ENCODE data around the gene SNU13.

The SNU13 gene

GRCh38 chr22:41683052-41683451 lies 5.6 kb downstream of the SNU13 start:
- Histone ChIP-seq H3K36me3 (ENCODE audit: control insufficient read depth in 4 of 4, insufficient read depth in 4 of 4, low read length in 3 of 4) (peaks cover 7 to 31% (median 24%) of the 10 kb centered on the region in 4 experiments), H3K4me3 (ENCODE audit: control insufficient read depth in 1 of 7, extremely low read depth in 1 of 7, insufficient read depth in 4 of 7, low read depth in 2 of 7, low read length in 6 of 7) (peak overlapping the region in 4 of 7 experiments; percentile 75 to 93 (median 82)), H3K27ac (ENCODE audit: insufficient read depth in 1 of 2, low read depth in 1 of 2, low read length in 2 of 2, poor library complexity in 1 of 2, severe bottlenecking in 2 of 2) (peak overlapping the region; percentile 80 to 91), H3K27me3 (replicated peaks in 2 of 5; ENCODE audit: control insufficient read depth in 4 of 5, insufficient read depth in 5 of 5, low read length in 4 of 5) (no peaks in the 10 kb centered on the region), H3K4me1 (ENCODE audit: control extremely low read depth in 1 of 4, control insufficient read depth in 4 of 4, insufficient read depth in 4 of 4, low read length in 3 of 4) (peaks cover 7 to 24% (median 15%) of the 10 kb centered on the region in 4 experiments), H3K9me3 (ENCODE audit: control extremely low read depth in 1 of 5, control insufficient read depth in 4 of 5, insufficient read depth in 2 of 5, low read depth in 1 of 5, low read length in 4 of 5) (no peaks in the 10 kb centered on the region)
- DNase-seq: no peak
- POLR2A ChIA-PET: no interaction called here
- CTCF ChIA-PET: interaction anchor here (0.6 to 0.7 kb wide), 2 partner anchors 27 to 887 kb away, joined by 4 to 5 read pairs; no protein-coding TSS in a partner anchor
- WGBS (ENCODE audit: insufficient coverage): 93% methylated on average over 9 of the region's 9 CpGs

GRCh38 chr22:41682033-41682807 lies 6.4 kb downstream of the SNU13 start:
- 47% methylated on average over 44 of the region's 50 CpGs for WGBS (ENCODE audit: insufficient coverage)
- POLR2A ChIA-PET: no interaction called here

GRCh38 chr22:41681616-41682015 lies 7.1 kb downstream of the SNU13 start:
- Histone ChIP-seq H3K36me3 (ENCODE audit: control insufficient read depth in 4 of 4, insufficient read depth in 4 of 4, low read length in 3 of 4) (peaks cover 7 to 35% (median 30%) of the 10 kb centered on the region in 4 experiments), H3K9me3 (ENCODE audit: control extremely low read depth in 1 of 5, control insufficient read depth in 4 of 5, insufficient read depth in 2 of 5, low read depth in 1 of 5, low read length in 4 of 5) (no peaks in the 10 kb centered on the region), H3K4me1 (ENCODE audit: control extremely low read depth in 1 of 4, control insufficient read depth in 4 of 4, insufficient read depth in 4 of 4, low read length in 3 of 4) (peaks cover 0 to 13% (median 4%) of the 10 kb centered on the region in 4 experiments), H3K4me3 (ENCODE audit: control insufficient read depth in 1 of 7, extremely low read depth in 1 of 7, insufficient read depth in 4 of 7, low read depth in 2 of 7, low read length in 6 of 7) (peak overlapping the region; percentile 68 to 93 (median 78)), H3K27ac (ENCODE audit: insufficient read depth in 1 of 2, low read depth in 1 of 2, low read length in 2 of 2, poor library complexity in 1 of 2, severe bottlenecking in 2 of 2) (peak overlapping the region; percentile 80 to 91), H3K27me3 (replicated peaks in 2 of 5; ENCODE audit: control insufficient read depth in 4 of 5, insufficient read depth in 5 of 5, low read length in 4 of 5) (no peaks in the 10 kb centered on the region)
- WGBS (ENCODE audit: insufficient coverage): 46% methylated on average over 11 of the region's 14 CpGs
- peak in 2 of 3 donors; percentile 17 to 27 for DNase-seq
- ChIA-PET CTCF (interaction anchor here (0.9 to 3.1 kb wide), 2 partner anchors 15 kb away, joined by 3 to 12 read pairs; no protein-coding TSS in a partner anchor), POLR2A (no interaction called here)

More at GRCh38 chr22:41682033-41682807, 6.4 kb downstream of the SNU13 start:
- no peaks in the 10 kb centered on the region for H3K27me3 ChIP-seq (replicated peaks in 2 of 5; ENCODE audit: control insufficient read depth in 4 of 5, insufficient read depth in 5 of 5, low read length in 4 of 5)
- peak overlapping the region; percentile 68 to 93 (median 78) for H3K4me3 ChIP-seq (ENCODE audit: control insufficient read depth in 1 of 7, extremely low read depth in 1 of 7, insufficient read depth in 4 of 7, low read depth in 2 of 7, low read length in 6 of 7)
- no peaks in the 10 kb centered on the region for H3K9me3 ChIP-seq (ENCODE audit: control extremely low read depth in 1 of 5, control insufficient read depth in 4 of 5, insufficient read depth in 2 of 5, low read depth in 1 of 5, low read length in 4 of 5)
- peaks cover 0 to 16% (median 7%) of the 10 kb centered on the region in 4 experiments for H3K4me1 ChIP-seq (ENCODE audit: control extremely low read depth in 1 of 4, control insufficient read depth in 4 of 4, insufficient read depth in 4 of 4, low read length in 3 of 4)
- CTCF ChIA-PET: interaction anchor here (0.9 kb wide), 1 partner anchor 15 kb away, joined by 3 read pairs; no protein-coding TSS in a partner anchor
- DNase-seq: peak; percentile 85 to 89 (median 86)
- peaks cover 7 to 35% (median 27%) of the 10 kb centered on the region in 4 experiments for H3K36me3 ChIP-seq (ENCODE audit: control insufficient read depth in 4 of 4, insufficient read depth in 4 of 4, low read length in 3 of 4)
- peak overlapping the region; percentile 80 to 91 for H3K27ac ChIP-seq (ENCODE audit: insufficient read depth in 1 of 2, low read depth in 1 of 2, low read length in 2 of 2, poor library complexity in 1 of 2, severe bottlenecking in 2 of 2)

GRCh38 chr22:41676134-41676533 lies 12.5 kb downstream of the SNU13 start:
- peaks cover 0 to 3% (median 0%) of the 10 kb centered on the region in 4 experiments for H3K4me1 ChIP-seq (ENCODE audit: control extremely low read depth in 1 of 4, control insufficient read depth in 4 of 4, insufficient read depth in 4 of 4, low read length in 3 of 4)
- H3K9me3 ChIP-seq (ENCODE audit: control extremely low read depth in 1 of 5, control insufficient read depth in 4 of 5, insufficient read depth in 2 of 5, low read depth in 1 of 5, low read length in 4 of 5): no peaks in the 10 kb centered on the region
- no peak for DNase-seq
- peaks cover 13 to 63% (median 47%) of the 10 kb centered on the region in 4 experiments for H3K36me3 ChIP-seq (ENCODE audit: control insufficient read depth in 4 of 4, insufficient read depth in 4 of 4, low read length in 3 of 4)
- ChIA-PET CTCF (no interaction called here), POLR2A (no interaction called here)
- 100% methylated on average over 4 of the region's 4 CpGs for WGBS (ENCODE audit: insufficient coverage)
- no peaks in the 10 kb centered on the region for H3K27me3 ChIP-seq (replicated peaks in 2 of 5; ENCODE audit: control insufficient read depth in 4 of 5, insufficient read depth in 5 of 5, low read length in 4 of 5)
- H3K27ac ChIP-seq (ENCODE audit: insufficient read depth in 1 of 2, low read depth in 1 of 2, low read length in 2 of 2, poor library complexity in 1 of 2, severe bottlenecking in 2 of 2): no peak overlapping the region
- no peak overlapping the region for H3K4me3 ChIP-seq (ENCODE audit: control insufficient read depth in 1 of 7, extremely low read depth in 1 of 7, insufficient read depth in 4 of 7, low read depth in 2 of 7, low read length in 6 of 7)

- ChIA-PET CTCF (interaction anchor here (1.3 to 1.7 kb wide), 2 partner anchors 8 to 10 kb away, joined by 3 read pairs; no protein-coding TSS in a partner anchor), POLR2A (interaction anchor here (0.6 kb wide), 1 partner anchor 14 kb away, joined by 3 read pairs; the partner anchor contains the start of gene SNU13)
Observed at GRCh38 chr22:41674846-41675340, 13.8 kb downstream of the SNU13 start.

GRCh38 chr22:41672780-41673509 lies 15.7 kb downstream of the SNU13 start:
- Histone ChIP-seq H3K27me3 (replicated peaks in 2 of 5; ENCODE audit: control insufficient read depth in 4 of 5, insufficient read depth in 5 of 5, low read length in 4 of 5) (no peaks in the 10 kb centered on the region), H3K4me3 (ENCODE audit: control insufficient read depth in 1 of 7, extremely low read depth in 1 of 7, insufficient read depth in 4 of 7, low read depth in 2 of 7, low read length in 6 of 7) (no peak overlapping the region), H3K27ac (ENCODE audit: insufficient read depth in 1 of 2, low read depth in 1 of 2, low read length in 2 of 2, poor library complexity in 1 of 2, severe bottlenecking in 2 of 2) (no peak overlapping the region), H3K9me3 (ENCODE audit: control extremely low read depth in 1 of 5, control insufficient read depth in 4 of 5, insufficient read depth in 2 of 5, low read depth in 1 of 5, low read length in 4 of 5) (no peaks in the 10 kb centered on the region), H3K36me3 (ENCODE audit: control insufficient read depth in 4 of 4, insufficient read depth in 4 of 4, low read length in 3 of 4) (peaks cover 6 to 45% (median 31%) of the 10 kb centered on the region in 4 experiments), H3K4me1 (ENCODE audit: control extremely low read depth in 1 of 4, control insufficient read depth in 4 of 4, insufficient read depth in 4 of 4, low read length in 3 of 4) (no peaks in the 10 kb centered on the region)
- 94% methylated on average over 2 of the region's 6 CpGs for WGBS (ENCODE audit: insufficient coverage)
- no peak for DNase-seq
- ChIA-PET CTCF (interaction anchor here (1.1 to 1.3 kb wide), 3 partner anchors 15 to 35 kb away, joined by 3 to 6 read pairs (median 3); no protein-coding TSS in a partner anchor), POLR2A (interaction anchor here (0.6 kb wide), 1 partner anchor 60 kb away, joined by 3 read pairs; no protein-coding TSS in a partner anchor)

More at GRCh38 chr22:41674846-41675340, 13.8 kb downstream of the SNU13 start:
- H3K27ac ChIP-seq (ENCODE audit: insufficient read depth in 1 of 2, low read depth in 1 of 2, low read length in 2 of 2, poor library complexity in 1 of 2, severe bottlenecking in 2 of 2): no peak overlapping the region
- WGBS (ENCODE audit: insufficient coverage): 98% methylated on average over 10 of the region's 12 CpGs
- H3K4me3 ChIP-seq (ENCODE audit: control insufficient read depth in 1 of 7, extremely low read depth in 1 of 7, insufficient read depth in 4 of 7, low read depth in 2 of 7, low read length in 6 of 7): no peak overlapping the region
- H3K36me3 ChIP-seq (ENCODE audit: control insufficient read depth in 4 of 4, insufficient read depth in 4 of 4, low read length in 3 of 4): peaks cover 10 to 56% (median 42%) of the 10 kb centered on the region in 4 experiments
- no peak for DNase-seq
- no peaks in the 10 kb centered on the region for H3K4me1 ChIP-seq (ENCODE audit: control extremely low read depth in 1 of 4, control insufficient read depth in 4 of 4, insufficient read depth in 4 of 4, low read length in 3 of 4)
- H3K27me3 ChIP-seq (replicated peaks in 2 of 5; ENCODE audit: control insufficient read depth in 4 of 5, insufficient read depth in 5 of 5, low read length in 4 of 5): no peaks in the 10 kb centered on the region
- H3K9me3 ChIP-seq (ENCODE audit: control extremely low read depth in 1 of 5, control insufficient read depth in 4 of 5, insufficient read depth in 2 of 5, low read depth in 1 of 5, low read length in 4 of 5): no peaks in the 10 kb centered on the region

Data from common myeloid progenitor, CD34-positive (primary cell).